Adrenal gland (tissue), 12 donors: ENCODE measurements around the gene FKBP1B. TPM values are rescaled to one million over a fixed set of nuclear protein-coding genes. Genes with fewer than 3 reads are reported as not detected.
"Not testable (repeated sequence)": the region's sequence is repeated elsewhere in the genome, so short reads cannot be mapped to it uniquely, and the experiment has no call there.

Experiments
- DNase-seq, 7 donors: peaks; one replicate each; pipeline ENCODE4 v3.0.0-alpha.2; 2019 to 2020
- H3K27ac ChIP-seq, 5 donors: fragments of 200-600 bp; sonication (generic) in 4 of 5; 1 replicate in 3 of 5; 2 replicates in 2 of 5; pipeline versions ENCODE4 v1.5.1 to v1.8.0; 2016 to 2020; ENCODE audit warnings: mild to moderate bottlenecking in 1 of 5
- H3K27me3 ChIP-seq: fragments of 200-600 bp; 2 replicates; pipeline ENCODE4 v1.8.0; 2021
- H3K36me3 ChIP-seq, 2 donors: fragments of 200-600 bp; replicated peaks in 1 of 2; 1 replicate in 1 of 2; 2 replicates in 1 of 2; pipeline versions ENCODE4 v1.5.1 to v1.8.0; 2018 to 2022
- H3K4me1 ChIP-seq, 2 donors: fragments of 200-600 bp; replicated peaks in 1 of 2; 1 replicate in 1 of 2; 2 replicates in 1 of 2; pipeline versions ENCODE4 v1.5.1 to v1.8.0; 2018 to 2021
- H3K4me3 ChIP-seq, 4 donors: fragments of 200-600 bp; sonication (generic) in 3 of 4; one replicate each; pipeline ENCODE4 v1.5.1; 2016 to 2018
- H3K9me3 ChIP-seq, 3 donors: fragments of 200-600 bp; sonication (generic) in 1 of 3; replicated peaks in 1 of 3; 1 replicate in 2 of 3; 2 replicates in 1 of 3; pipeline versions ENCODE4 v1.5.1 to v1.8.0; 2016 to 2021
- CTCF ChIP-seq, 6 experiments: fragments of 450-650 bp in 4 of 6; fragments of 200-600 bp in 2 of 6; sonication (generic) in 1 of 6; IDR thresholded peaks; 1 replicate in 5 of 6; 2 replicates in 1 of 6; pipeline versions ENCODE4 v1.5.1 to v1.8.0; 2016 to 2021; ENCODE audit warnings: antibody characterized with exemption in 6 of 6, mild to moderate bottlenecking in 2 of 6, moderate library complexity in 1 of 6
- POLR2A ChIP-seq, 2 donors: fragments of 450-650 bp; IDR thresholded peaks; one replicate each; pipeline ENCODE4 v1.6.1; 2017; ENCODE audit warnings: antibody characterized with exemption in 2 of 2, mild to moderate bottlenecking in 2 of 2, moderate library complexity in 1 of 2
- WGBS, 4 donors: extraction: QIAGEN DNeasy Blood & Tissue Kit in 2 of 4; methylation state at CpG; one replicate each; pipeline versions ENCODE4 v1.1.5 to v1.1.7; 2013 to 2017; 5-methylcytosine and 5-hydroxymethylcytosine counted together
- intact Hi-C, 2 donors: fragments of 100-400 bp; cut with DNase I; formaldehyde crosslinking; loops; one replicate each; pipeline versions ENCODE4 v1.14.1 to v1.15.0; 2022 to 2023
- polyA plus RNA-seq, 3 donors: library from polyadenylated mRNA; stranded (reverse); fragments of 200-250 nt in 2 of 3; fragments of 350-450 nt in 1 of 3; fragmentation: Illumina TruSeq in 1 of 3; extraction: RNeasy Lipid Tissue Mini Kit (QIAGEN cat#74804) in 1 of 3; gene quantifications; one replicate each; pipeline ENCODE4 v1.2.3, GENCODE V29; 2013 to 2014
- total RNA-seq, 9 donors: library from RNA; depleted of rRNA in 4 of 9; stranded (reverse); fragments of >200 nt in 4 of 9; fragments of 120-200 nt in 1 of 9; fragmentation: NEBNext Ultra II Directional in 1 of 9; extraction: Animal tissue kit (Norgen Biotek cat#: 25700) in 1 of 9; gene quantifications; one replicate each; pipeline versions ENCODE4 v1.1.0 to v1.2.4, GENCODE V29; 2013 to 2023
- donor health status: healthy with polysubstance abuse.
- donor health status: Bipolar disorder and iron deficiency.
- donor health status: DM: yes; HTN: yes; CAD: no.
- donor health status: DM: no; HTN: no; CAD: no.
- donor health status: DM: no; HTN: no; CAD: no.
- donor health status: DM: yes; HTN: yes; CAD: no.

Gene FKBP1B
- total and polyA plus RNA-seq, 12 donors = 3.7 to 18.2 (median 6.4) TPM

GRCh38 chr2:24040511-24040910 is 9.0 kb upstream of the FKBP1B start:
- TF ChIP-seq POLR2A (IDR thresholded peaks at IDR 0.05) = no peak
- TF ChIP-seq CTCF (IDR thresholded peaks at IDR 0.05) = no peak
- no peak for DNase-seq
- intact Hi-C loops = no loop called here
- no peak overlapping the region for H3K4me3 ChIP-seq
- H3K9me3 ChIP-seq = no peaks in the 10 kb centered on the region
- 88 to 100% (median 97%) methylated on average over 4 of the region's 4 CpGs for WGBS, 4 donors
- no peak overlapping the region for H3K27ac ChIP-seq
- no peaks in the 10 kb centered on the region for H3K4me1 ChIP-seq
- H3K36me3 ChIP-seq = peaks cover 0 to 27% of the 10 kb centered on the region in 2 donors
- no peaks in the 10 kb centered on the region for H3K27me3 ChIP-seq

GRCh38 chr2:24043133-24043532 is 6.4 kb upstream of the FKBP1B start:
- WGBS, 4 donors = 94 to 97% (median 95%) methylated on average over 6 of the region's 6 CpGs
- peaks cover 0 to 11% of the 10 kb centered on the region in 2 donors for H3K36me3 ChIP-seq
- H3K27ac ChIP-seq, H3K4me3 ChIP-seq, intact Hi-C loops, DNase-seq, H3K27me3 ChIP-seq, H3K9me3 ChIP-seq: not testable (repeated sequence)
- peaks cover 0 to 13% of the 10 kb centered on the region in 2 donors for H3K4me1 ChIP-seq

- Histone ChIP-seq H3K9me3 (no peaks in the 10 kb centered on the region), H3K36me3 (no peaks in the 10 kb centered on the region), H3K4me3 (peak overlapping the region in 1 of 4 donors; percentile 83), H3K4me1 (peaks cover 0 to 16% of the 10 kb centered on the region in 2 donors), H3K27ac (no peak overlapping the region), H3K27me3 (no peaks in the 10 kb centered on the region)
- WGBS, 4 donors = 67 to 82% (median 80%) methylated on average over 6 to 11 of the region's 11 CpGs
- no peak for DNase-seq
- TF ChIP-seq POLR2A (IDR thresholded peaks at IDR 0.05) (no peak), CTCF (IDR thresholded peaks at IDR 0.05) (no peak)
- intact Hi-C loops = no loop called here
Observed at GRCh38 chr2:24045511-24046508, 3.7 kb upstream of the FKBP1B start.

- peak overlapping the region in 2 of 5 donors; percentile 71 to 82 for H3K27ac ChIP-seq
- no peaks in the 10 kb centered on the region for H3K9me3 ChIP-seq
- H3K27me3 ChIP-seq = no peaks in the 10 kb centered on the region
- DNase-seq = no peak
- intact Hi-C loops = no loop called here
- WGBS, 4 donors = 0 to 4% (median 1%) methylated on average over 2 of the region's 2 CpGs
- H3K4me1 ChIP-seq = peaks cover 0 to 16% of the 10 kb centered on the region in 2 donors
- no peak for TF ChIP-seq CTCF (IDR thresholded peaks at IDR 0.05)
- no peak for TF ChIP-seq POLR2A (IDR thresholded peaks at IDR 0.05)
- no peaks in the 10 kb centered on the region for H3K36me3 ChIP-seq
- peak overlapping the region in 2 of 4 donors; percentile 46 to 83 for H3K4me3 ChIP-seq
Observed at GRCh38 chr2:24046599-24046929, 3.0 kb upstream of the FKBP1B start.
